Measurements from ENCODE around the gene TOX4.

The TOX4 gene

GRCh38 chr14:21528381-21529348 is 51.7 kb downstream of the TOX4 start:
- no peak overlapping the region for H2BK120ac ChIP-seq (ENCODE audit: low read depth, low read length)
- WGBS, 2 donors (ENCODE audit: extremely low coverage in 2 of 2, insufficient read length in 2 of 2, insufficient replicate concordance in 1 of 2): no CpG with 5 or more reads among the region's 4 CpGs

DNA sequence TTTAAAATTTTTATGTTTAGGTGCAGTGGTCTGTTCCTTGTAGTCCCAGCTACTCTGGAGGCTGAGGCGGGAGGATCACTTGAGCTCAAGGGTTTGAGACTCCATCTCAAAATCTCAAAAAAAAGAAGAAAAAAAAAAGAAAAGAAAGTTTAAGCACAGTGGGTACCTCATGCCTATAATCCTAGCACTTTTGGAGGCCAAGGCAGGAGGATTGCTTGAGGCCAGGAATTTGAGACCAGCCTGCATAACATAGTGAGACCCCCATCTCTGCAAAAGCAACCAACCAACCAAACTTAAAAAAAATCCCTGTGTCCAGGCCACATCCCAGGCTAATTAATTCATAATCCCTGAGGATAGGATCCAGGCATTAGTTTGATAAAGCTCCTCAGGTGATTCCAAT is 52.5 kb downstream of the TOX4 start:
- Histone ChIP-seq H3K27ac (replicated peaks; ENCODE audit: low read length) (peak overlapping the region; percentile 80), H3K4me3 (ENCODE audit: low read length in 2 of 2) (no peak overlapping the region)
- WGBS, 2 donors (ENCODE audit: extremely low coverage in 2 of 2, insufficient read length in 2 of 2, insufficient replicate concordance in 1 of 2): no CpG with 5 or more reads among the region's 1 CpG

More at GRCh38 chr14:21528381-21529348, 51.7 kb downstream of the TOX4 start:
- Histone ChIP-seq H3K23ac (ENCODE audit: low read depth, low read length, poor library complexity) (no peak overlapping the region), H2AK5ac (ENCODE audit: low read depth, low read length) (no peak overlapping the region), H3K9me3 (replicated peaks in 1 of 2; ENCODE audit: control insufficient read depth in 2 of 2, insufficient read depth in 1 of 2, low read depth in 1 of 2, low read length in 2 of 2) (no peaks in the 10 kb centered on the region), H3K4me3 (ENCODE audit: low read length in 2 of 2) (no peak overlapping the region), H3K79me1 (ENCODE audit: low read depth, low read length) (no peaks in the 10 kb centered on the region), H3K27me3 (ENCODE audit: control insufficient read depth in 3 of 3, insufficient read depth in 3 of 3, low read depth in 1 of 3, low read length in 3 of 3) (no peaks in the 10 kb centered on the region), H3K14ac (ENCODE audit: low read length) (no peak overlapping the region), H4K91ac (ENCODE audit: low read depth, low read length, poor library complexity) (no peak overlapping the region), H3K4ac (ENCODE audit: low read length) (no peak overlapping the region), H3K36me3 (replicated peaks in 1 of 2; ENCODE audit: control insufficient read depth in 2 of 2, insufficient read depth in 2 of 2, low read length in 2 of 2) (peaks cover 17 to 64% of the 10 kb centered on the region in 2 donors), H4K8ac (ENCODE audit: low read depth, low read length) (no peak overlapping the region), H2AFZ (ENCODE audit: low read length) (no peak overlapping the region), H3K18ac (ENCODE audit: low read length) (no peak overlapping the region), H3K4me1 (ENCODE audit: control insufficient read depth in 2 of 2, insufficient read depth in 1 of 2, low read depth in 1 of 2, low read length in 2 of 2) (peaks cover 30 to 37% of the 10 kb centered on the region in 2 donors), H3K4me2 (ENCODE audit: insufficient read depth, low read length, poor library complexity, severe bottlenecking) (no peak overlapping the region), H3K27ac (replicated peaks; ENCODE audit: low read length) (peak overlapping the region; percentile 80), H3K9ac (ENCODE audit: low read depth, low read length, poor library complexity) (no peak overlapping the region), H2BK5ac (ENCODE audit: low read length) (no peak overlapping the region), H2BK15ac (ENCODE audit: low read length) (no peak overlapping the region), H2BK12ac (ENCODE audit: low read length) (no peak overlapping the region)
- no peak for DNase-seq (ENCODE audit: low spot score)

GRCh38 chr14:21533294-21533693 is 56.3 kb downstream of the TOX4 start:
- Histone ChIP-seq H3K18ac (ENCODE audit: low read length) (no peak overlapping the region), H3K36me3 (replicated peaks in 1 of 2; ENCODE audit: control insufficient read depth in 2 of 2, insufficient read depth in 2 of 2, low read length in 2 of 2) (peaks cover 0 to 39% of the 10 kb centered on the region in 2 donors), H3K4ac (ENCODE audit: low read length) (no peak overlapping the region), H2AK5ac (ENCODE audit: low read depth, low read length) (no peak overlapping the region), H2BK5ac (ENCODE audit: low read length) (no peak overlapping the region), H2BK15ac (ENCODE audit: low read length) (no peak overlapping the region), H3K27ac (replicated peaks; ENCODE audit: low read length) (peak overlapping the region; percentile 78), H3K23ac (ENCODE audit: low read depth, low read length, poor library complexity) (no peak overlapping the region), H3K9ac (ENCODE audit: low read depth, low read length, poor library complexity) (no peak overlapping the region), H4K91ac (ENCODE audit: low read depth, low read length, poor library complexity) (no peak overlapping the region), H2BK12ac (ENCODE audit: low read length) (no peak overlapping the region), H2AFZ (ENCODE audit: low read length) (no peak overlapping the region), H2BK120ac (ENCODE audit: low read depth, low read length) (no peak overlapping the region), H3K4me2 (ENCODE audit: insufficient read depth, low read length, poor library complexity, severe bottlenecking) (peak overlapping the region; percentile 65), H4K8ac (ENCODE audit: low read depth, low read length) (no peak overlapping the region), H3K14ac (ENCODE audit: low read length) (no peak overlapping the region), H3K9me3 (replicated peaks in 1 of 2; ENCODE audit: control insufficient read depth in 2 of 2, insufficient read depth in 1 of 2, low read depth in 1 of 2, low read length in 2 of 2) (no peaks in the 10 kb centered on the region), H3K27me3 (ENCODE audit: control insufficient read depth in 3 of 3, insufficient read depth in 3 of 3, low read depth in 1 of 3, low read length in 3 of 3) (no peaks in the 10 kb centered on the region), H3K4me3 (ENCODE audit: low read length in 2 of 2) (peak overlapping the region in 1 of 2 donors; percentile 44), H3K4me1 (ENCODE audit: control insufficient read depth in 2 of 2, insufficient read depth in 1 of 2, low read depth in 1 of 2, low read length in 2 of 2) (peaks cover 19 to 35% of the 10 kb centered on the region in 2 donors), H3K79me1 (ENCODE audit: low read depth, low read length) (no peaks in the 10 kb centered on the region)
- no peak for DNase-seq (ENCODE audit: low spot score)

More for the DNA sequence above, 52.5 kb downstream of the TOX4 start:
- no peak overlapping the region for H2BK15ac ChIP-seq (ENCODE audit: low read length)
- no peak overlapping the region for H3K14ac ChIP-seq (ENCODE audit: low read length)
- no peak overlapping the region for H2AFZ ChIP-seq (ENCODE audit: low read length)
- H2BK5ac ChIP-seq (ENCODE audit: low read length): no peak overlapping the region
- H2BK120ac ChIP-seq (ENCODE audit: low read depth, low read length): no peak overlapping the region
- no peaks in the 10 kb centered on the region for H3K79me1 ChIP-seq (ENCODE audit: low read depth, low read length)
- no peak overlapping the region for H3K23ac ChIP-seq (ENCODE audit: low read depth, low read length, poor library complexity)
- no peak overlapping the region for H3K18ac ChIP-seq (ENCODE audit: low read length)
- H2AK5ac ChIP-seq (ENCODE audit: low read depth, low read length): no peak overlapping the region
- no peak for DNase-seq (ENCODE audit: low spot score)
- no peak overlapping the region for H2BK12ac ChIP-seq (ENCODE audit: low read length)
- H3K9ac ChIP-seq (ENCODE audit: low read depth, low read length, poor library complexity): no peak overlapping the region
- H3K9me3 ChIP-seq (replicated peaks in 1 of 2; ENCODE audit: control insufficient read depth in 2 of 2, insufficient read depth in 1 of 2, low read depth in 1 of 2, low read length in 2 of 2): no peaks in the 10 kb centered on the region
- no peak overlapping the region for H3K4me2 ChIP-seq (ENCODE audit: insufficient read depth, low read length, poor library complexity, severe bottlenecking)
- no peaks in the 10 kb centered on the region for H3K27me3 ChIP-seq (ENCODE audit: control insufficient read depth in 3 of 3, insufficient read depth in 3 of 3, low read depth in 1 of 3, low read length in 3 of 3)
- peaks cover 22 to 39% of the 10 kb centered on the region in 2 donors for H3K4me1 ChIP-seq (ENCODE audit: control insufficient read depth in 2 of 2, insufficient read depth in 1 of 2, low read depth in 1 of 2, low read length in 2 of 2)
- H3K4ac ChIP-seq (ENCODE audit: low read length): no peak overlapping the region
- no peak overlapping the region for H4K91ac ChIP-seq (ENCODE audit: low read depth, low read length, poor library complexity)
- peaks cover 8 to 56% of the 10 kb centered on the region in 2 donors for H3K36me3 ChIP-seq (replicated peaks in 1 of 2; ENCODE audit: control insufficient read depth in 2 of 2, insufficient read depth in 2 of 2, low read length in 2 of 2)
- H4K8ac ChIP-seq (ENCODE audit: low read depth, low read length): no peak overlapping the region

GRCh38 chr14:21534576-21534975 is 57.6 kb downstream of the TOX4 start:
- H2AK5ac ChIP-seq (ENCODE audit: low read depth, low read length): no peak overlapping the region
- H3K27me3 ChIP-seq (ENCODE audit: control insufficient read depth in 3 of 3, insufficient read depth in 3 of 3, low read depth in 1 of 3, low read length in 3 of 3): no peaks in the 10 kb centered on the region
- peak overlapping the region; percentile 65 for H3K4me2 ChIP-seq (ENCODE audit: insufficient read depth, low read length, poor library complexity, severe bottlenecking)
- H3K9me3 ChIP-seq (replicated peaks in 1 of 2; ENCODE audit: control insufficient read depth in 2 of 2, insufficient read depth in 1 of 2, low read depth in 1 of 2, low read length in 2 of 2): no peaks in the 10 kb centered on the region
- peaks cover 19 to 38% of the 10 kb centered on the region in 2 donors for H3K4me1 ChIP-seq (ENCODE audit: control insufficient read depth in 2 of 2, insufficient read depth in 1 of 2, low read depth in 1 of 2, low read length in 2 of 2)
- H3K18ac ChIP-seq (ENCODE audit: low read length): peak overlapping the region; percentile 88
- peak overlapping the region; percentile 39 for H2BK120ac ChIP-seq (ENCODE audit: low read depth, low read length)
- H3K14ac ChIP-seq (ENCODE audit: low read length): peak overlapping the region; percentile 42
- H3K27ac ChIP-seq (replicated peaks; ENCODE audit: low read length): peak overlapping the region; percentile 100
- DNase-seq (ENCODE audit: low spot score): no peak
- no peak overlapping the region for H4K91ac ChIP-seq (ENCODE audit: low read depth, low read length, poor library complexity)
- H2BK5ac ChIP-seq (ENCODE audit: low read length): no peak overlapping the region
- peak overlapping the region; percentile 94 for H3K9ac ChIP-seq (ENCODE audit: low read depth, low read length, poor library complexity)
- no peak overlapping the region for H3K4ac ChIP-seq (ENCODE audit: low read length)
- peaks cover 0 to 27% of the 10 kb centered on the region in 2 donors for H3K36me3 ChIP-seq (replicated peaks in 1 of 2; ENCODE audit: control insufficient read depth in 2 of 2, insufficient read depth in 2 of 2, low read length in 2 of 2)
- H2AFZ ChIP-seq (ENCODE audit: low read length): no peak overlapping the region
- H2BK12ac ChIP-seq (ENCODE audit: low read length): no peak overlapping the region
- WGBS, 2 donors (ENCODE audit: extremely low coverage in 2 of 2, insufficient read length in 2 of 2, insufficient replicate concordance in 1 of 2): no CpG with 5 or more reads among the region's 4 CpGs
- no peak overlapping the region for H2BK15ac ChIP-seq (ENCODE audit: low read length)
- no peak overlapping the region for H3K23ac ChIP-seq (ENCODE audit: low read depth, low read length, poor library complexity)
- peak overlapping the region; percentile 68 to 80 for H3K4me3 ChIP-seq (ENCODE audit: low read length in 2 of 2)
- no peaks in the 10 kb centered on the region for H3K79me1 ChIP-seq (ENCODE audit: low read depth, low read length)
- no peak overlapping the region for H4K8ac ChIP-seq (ENCODE audit: low read depth, low read length)

Measured in neuronal stem cell (in vitro differentiated cells).